Measurements from ENCODE around the gene BIRC2. TPM values are rescaled to one million over a fixed set of nuclear protein-coding genes. Genes with fewer than 3 reads are reported as not detected.
"Not testable (repeated sequence)": the region's sequence is repeated elsewhere in the genome, so short reads cannot be mapped to it uniquely, and the experiment has no call there.

Gene BIRC2
- total RNA-seq, 4 donors from 2014 or later = 40.1 to 106 (median 53.5) TPM

GRCh38 chr11:102332611-102332994, 14.4 kb upstream of the BIRC2 start:
- Histone ChIP-seq H3K9me3 (no peaks in the 10 kb centered on the region), H3K4me1 (no peaks in the 10 kb centered on the region), H3K27me3 (no peaks in the 10 kb centered on the region), H3K36me3 (no peaks in the 10 kb centered on the region), H3K27ac (no peak overlapping the region), H3K4me3 (no peak overlapping the region)
- no peak for DNase-seq
- intact Hi-C loops (cut with DNase I; ENCODE audit: low total_unique reads) = no loop called here
- TF ChIP-seq POLR2A (IDR thresholded peaks at IDR 0.05) (no peak), CTCF (IDR thresholded peaks at IDR 0.05) (no peak)

- no peaks in the 10 kb centered on the region for H3K27me3 ChIP-seq
- TF ChIP-seq POLR2A (IDR thresholded peaks at IDR 0.05) = no peak
- TF ChIP-seq CTCF (IDR thresholded peaks at IDR 0.05) = no peak
- H3K4me3 ChIP-seq = no peak overlapping the region
- intact Hi-C loops (cut with DNase I; ENCODE audit: low total_unique reads) = no loop called here
- no peaks in the 10 kb centered on the region for H3K9me3 ChIP-seq
- no peaks in the 10 kb centered on the region for H3K4me1 ChIP-seq
- no peak for DNase-seq
- no peaks in the 10 kb centered on the region for H3K36me3 ChIP-seq
- H3K27ac ChIP-seq = no peak overlapping the region
These were observed 8.5 kb upstream of the BIRC2 start for GRCh38 chr11:102338479-102339010.

- H3K27ac ChIP-seq; H3K4me3 ChIP-seq; H3K4me1 ChIP-seq; H3K27me3 ChIP-seq; DNase-seq; intact Hi-C loops (cut with DNase I; ENCODE audit: low total_unique reads); H3K9me3 ChIP-seq; H3K36me3 ChIP-seq: not testable (repeated sequence)
These were observed 5.7 kb upstream of the BIRC2 start for GRCh38 chr11:102341311-102341710.

- TF ChIP-seq CTCF (IDR thresholded peaks at IDR 0.05) (peak; percentile 77 to 86 (median 80)), POLR2A (IDR thresholded peaks at IDR 0.05) (no peak)
- H3K36me3 ChIP-seq = no peaks in the 10 kb centered on the region
- peak; percentile 64 to 88 for DNase-seq
- no peaks in the 10 kb centered on the region for H3K9me3 ChIP-seq
- H3K4me3 ChIP-seq = no peak overlapping the region
- no peak overlapping the region for H3K27ac ChIP-seq
- H3K4me1 ChIP-seq = no peaks in the 10 kb centered on the region
- intact Hi-C loops (cut with DNase I; ENCODE audit: low total_unique reads) = no loop called here
- H3K27me3 ChIP-seq = no peaks in the 10 kb centered on the region
These were observed 5.1 kb upstream of the BIRC2 start for GRCh38 chr11:102341844-102342318.

GRCh38 chr11:102343809-102344208, 3.2 kb upstream of the BIRC2 start:
- Histone ChIP-seq H3K27ac (no peak overlapping the region), H3K4me1 (no peaks in the 10 kb centered on the region), H3K9me3 (no peaks in the 10 kb centered on the region), H3K27me3 (no peaks in the 10 kb centered on the region), H3K4me3 (no peak overlapping the region), H3K36me3 (no peaks in the 10 kb centered on the region)
- no peak for DNase-seq
- TF ChIP-seq POLR2A (IDR thresholded peaks at IDR 0.05) = no peak
- no peak for TF ChIP-seq CTCF (IDR thresholded peaks at IDR 0.05)
- intact Hi-C loops (cut with DNase I; ENCODE audit: low total_unique reads) = no loop called here

GRCh38 chr11:102345904-102346303, 1.1 kb upstream of the BIRC2 start:
- intact Hi-C loops (cut with DNase I; ENCODE audit: low total_unique reads) = no loop called here
- no peak for DNase-seq
- Histone ChIP-seq H3K27me3 (no peaks in the 10 kb centered on the region), H3K27ac (peak overlapping the region; percentile 99 to 100), H3K4me3 (peak overlapping the region; percentile 74 to 88), H3K36me3 (no peaks in the 10 kb centered on the region), H3K4me1 (no peaks in the 10 kb centered on the region), H3K9me3 (no peaks in the 10 kb centered on the region)
- TF ChIP-seq CTCF (IDR thresholded peaks at IDR 0.05) (no peak), POLR2A (IDR thresholded peaks at IDR 0.05) (no peak)
